Right lobe of liver (tissue), 6 donors: ENCODE measurements around the gene CTBS. TPM values are rescaled to one million over a fixed set of nuclear protein-coding genes. Genes with fewer than 3 reads are reported as not detected.

ENCODE experiments used
- ATAC-seq, 4 donors: fragments of 200-7000 bp; cut with Tn5 transposase; one replicate each; pipeline ENCODE4 v1.9.1; 2020; ENCODE audit warnings: mild to moderate bottlenecking in 4 of 4, moderate library complexity in 4 of 4
- DNase-seq, 3 donors: peaks; one replicate each; pipeline ENCODE4 v3.0.0-alpha.2; 2020
- H3K27ac ChIP-seq, 3 donors: fragments of 200-600 bp; one replicate each; pipeline ENCODE4 v1.8.0; 2022
- H3K27me3 ChIP-seq, 2 donors: fragments of 200-600 bp; one replicate each; pipeline ENCODE4 v1.8.0; 2022
- H3K36me3 ChIP-seq, 4 donors: fragments of 200-600 bp; sonication (generic) in 1 of 4; one replicate each; pipeline versions ENCODE4 v1.5.1 to v1.8.0; 2017 to 2022; ENCODE audit warnings: control low read depth in 1 of 4
- H3K4me1 ChIP-seq, 4 donors: fragments of 200-600 bp; sonication (generic) in 1 of 4; one replicate each; pipeline versions ENCODE4 v1.5.1 to v1.8.0; 2017 to 2022; ENCODE audit warnings: control low read depth in 1 of 4
- H3K4me3 ChIP-seq, 3 donors: fragments of 200-600 bp; one replicate each; pipeline ENCODE4 v1.8.0; 2022
- H3K9me3 ChIP-seq, 4 donors: fragments of 200-600 bp; sonication (generic) in 1 of 4; one replicate each; pipeline versions ENCODE4 v1.5.1 to v1.8.0; 2017 to 2022; ENCODE audit warnings: control low read depth in 1 of 4
- CTCF ChIP-seq, 4 donors: fragments of 200-600 bp in 3 of 4; fragments of 450-650 bp in 1 of 4; IDR thresholded peaks; one replicate each; pipeline versions ENCODE4 v1.5.1 to v1.8.0; 2016 to 2022; ENCODE audit warnings: antibody characterized with exemption in 4 of 4, mild to moderate bottlenecking in 2 of 4
- POLR2A ChIP-seq: fragments of 450-650 bp; IDR thresholded peaks from one replicate; pipeline ENCODE4 v1.6.1; 2017; ENCODE audit warnings: antibody characterized with exemption, mild to moderate bottlenecking
- WGBS: methylation state at CpG from one replicate; pipeline ENCODE4 v1.1.6; 2018; ENCODE audit warnings: low coverage, low lambda C conversion rate; ENCODE audit not compliant: insufficient coverage; ENCODE audit errors: missing lambda C conversion rate; 5-methylcytosine and 5-hydroxymethylcytosine counted together
- intact Hi-C, 2 donors: fragments of 100-400 bp; cut with DNase I; formaldehyde crosslinking; loops; one replicate each; pipeline versions ENCODE4 v1.11.2 to v1.14.1; 2022
- total RNA-seq, 6 experiments: library from RNA; depleted of rRNA in 2 of 6; stranded (reverse); fragments of >200 nt in 2 of 6; fragmentation: NEBNext Ultra II Directional in 3 of 6; extraction: Animal tissue kit (Norgen Biotek cat#: 25700) in 3 of 6; gene quantifications; one replicate each; pipeline versions ENCODE4 v1.1.0 to v1.2.4, GENCODE V29; 2016 to 2023
- donor health status: DM: no; HTN: yes; CAD: no.
- donor health status: DM: no; HTN: no; CAD: no.
- donor health status: DM: no; HTN: no; CAD: no.
- donor health status: DM: no; HTN: yes; CAD: no.
- donor health status: DM: no; HTN: yes; CAD: no.

Gene CTBS
- total RNA-seq, 6 experiments from 2014 or later: 18.9 to 29.5 (median 24.4) TPM

- Histone ChIP-seq H3K4me3 (no peak overlapping the region), H3K27ac (no peak overlapping the region), H3K9me3 (no peaks in the 10 kb centered on the region), H3K4me1 (peaks cover 0 to 8% (median 0%) of the 10 kb centered on the region in 4 donors), H3K27me3 (no peaks in the 10 kb centered on the region), H3K36me3 (peaks cover 0 to 39% (median 7%) of the 10 kb centered on the region in 4 donors)
- DNase-seq (no peak), ATAC-seq (no peak)
- intact Hi-C loops: no loop called here
- TF ChIP-seq POLR2A: no peak
- no peak for TF ChIP-seq CTCF (IDR thresholded peaks at IDR 0.05)
Measured at GRCh38 chr1:84569216-84569615, 5.0 kb downstream of the CTBS start.

DNA sequence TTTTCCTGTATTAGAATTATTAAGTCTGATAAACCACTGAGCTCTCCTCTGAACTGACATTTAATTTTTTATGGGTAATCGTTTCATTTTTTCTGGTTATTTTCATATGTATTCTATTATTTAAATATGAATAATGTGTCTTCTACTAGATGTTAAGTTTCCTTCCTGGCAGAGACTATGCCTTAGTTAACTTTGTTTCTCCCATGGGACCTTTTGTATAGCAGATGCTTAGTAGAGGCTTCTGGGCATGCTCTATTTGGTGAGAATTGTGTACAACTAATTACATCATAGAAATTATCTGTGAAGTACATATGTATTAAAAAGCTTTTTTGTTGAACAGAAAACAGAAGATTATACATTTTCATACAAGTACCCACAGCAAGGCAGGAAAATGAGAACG is 23.4 kb downstream of the CTBS start:
- ATAC-seq: no peak
- Histone ChIP-seq H3K36me3 (peaks cover 0 to 16% (median 2%) of the 10 kb centered on the region in 4 donors), H3K4me1 (no peaks in the 10 kb centered on the region), H3K4me3 (no peak overlapping the region), H3K9me3 (no peaks in the 10 kb centered on the region), H3K27me3 (no peaks in the 10 kb centered on the region), H3K27ac (no peak overlapping the region)
- TF ChIP-seq POLR2A (no peak), CTCF (IDR thresholded peaks at IDR 0.05) (no peak)
- WGBS: 95% methylated on average over 2 of the region's 2 CpGs
- intact Hi-C loops: no loop called here
- no peak for DNase-seq

GRCh38 chr1:84541679-84542078 is 32.6 kb downstream of the CTBS start:
- Histone ChIP-seq H3K4me1 (no peaks in the 10 kb centered on the region), H3K9me3 (no peaks in the 10 kb centered on the region), H3K36me3 (peaks cover 0 to 3% (median 0%) of the 10 kb centered on the region in 4 donors), H3K27ac (no peak overlapping the region), H3K27me3 (no peaks in the 10 kb centered on the region), H3K4me3 (no peak overlapping the region)
- peak; percentile 11 to 31 (median 24) for TF ChIP-seq CTCF (IDR thresholded peaks at IDR 0.05)
- TF ChIP-seq POLR2A: no peak
- intact Hi-C loops: no loop called here
- peak in 1 of 4 donors; percentile 28 for ATAC-seq
- no peak for DNase-seq
- 87% methylated on average over 3 of the region's 4 CpGs for WGBS

- WGBS: 32% methylated on average over 1 of the region's 1 CpG
- no peak for ATAC-seq
- H3K4me1 ChIP-seq: no peaks in the 10 kb centered on the region
- H3K9me3 ChIP-seq: no peaks in the 10 kb centered on the region
- peaks cover 0 to 3% (median 0%) of the 10 kb centered on the region in 4 donors for H3K36me3 ChIP-seq
- DNase-seq: no peak
- H3K27ac ChIP-seq: no peak overlapping the region
- H3K27me3 ChIP-seq: no peaks in the 10 kb centered on the region
- H3K4me3 ChIP-seq: no peak overlapping the region
- intact Hi-C loops: no loop called here
- TF ChIP-seq POLR2A: no peak
- TF ChIP-seq CTCF (IDR thresholded peaks at IDR 0.05): no peak
Measured at GRCh38 chr1:84540759-84541158, 33.5 kb downstream of the CTBS start.

- Histone ChIP-seq H3K36me3 (peaks cover 0 to 3% (median 0%) of the 10 kb centered on the region in 4 donors), H3K4me3 (no peak overlapping the region), H3K4me1 (no peaks in the 10 kb centered on the region), H3K27ac (no peak overlapping the region), H3K27me3 (no peaks in the 10 kb centered on the region), H3K9me3 (no peaks in the 10 kb centered on the region)
- intact Hi-C loops: no loop called here
- DNase-seq: no peak
- ATAC-seq: no peak
- no peak for TF ChIP-seq CTCF (IDR thresholded peaks at IDR 0.05)
- TF ChIP-seq POLR2A: no peak
- WGBS: 83% methylated on average over 3 of the region's 3 CpGs
Measured at GRCh38 chr1:84539972-84540371, 34.3 kb downstream of the CTBS start.
